ENCODE measurements around the gene SORBS2. TPM values are rescaled to one million over a fixed set of nuclear protein-coding genes. Genes with fewer than 3 reads are reported as not detected.

The SORBS2 gene, protein sequence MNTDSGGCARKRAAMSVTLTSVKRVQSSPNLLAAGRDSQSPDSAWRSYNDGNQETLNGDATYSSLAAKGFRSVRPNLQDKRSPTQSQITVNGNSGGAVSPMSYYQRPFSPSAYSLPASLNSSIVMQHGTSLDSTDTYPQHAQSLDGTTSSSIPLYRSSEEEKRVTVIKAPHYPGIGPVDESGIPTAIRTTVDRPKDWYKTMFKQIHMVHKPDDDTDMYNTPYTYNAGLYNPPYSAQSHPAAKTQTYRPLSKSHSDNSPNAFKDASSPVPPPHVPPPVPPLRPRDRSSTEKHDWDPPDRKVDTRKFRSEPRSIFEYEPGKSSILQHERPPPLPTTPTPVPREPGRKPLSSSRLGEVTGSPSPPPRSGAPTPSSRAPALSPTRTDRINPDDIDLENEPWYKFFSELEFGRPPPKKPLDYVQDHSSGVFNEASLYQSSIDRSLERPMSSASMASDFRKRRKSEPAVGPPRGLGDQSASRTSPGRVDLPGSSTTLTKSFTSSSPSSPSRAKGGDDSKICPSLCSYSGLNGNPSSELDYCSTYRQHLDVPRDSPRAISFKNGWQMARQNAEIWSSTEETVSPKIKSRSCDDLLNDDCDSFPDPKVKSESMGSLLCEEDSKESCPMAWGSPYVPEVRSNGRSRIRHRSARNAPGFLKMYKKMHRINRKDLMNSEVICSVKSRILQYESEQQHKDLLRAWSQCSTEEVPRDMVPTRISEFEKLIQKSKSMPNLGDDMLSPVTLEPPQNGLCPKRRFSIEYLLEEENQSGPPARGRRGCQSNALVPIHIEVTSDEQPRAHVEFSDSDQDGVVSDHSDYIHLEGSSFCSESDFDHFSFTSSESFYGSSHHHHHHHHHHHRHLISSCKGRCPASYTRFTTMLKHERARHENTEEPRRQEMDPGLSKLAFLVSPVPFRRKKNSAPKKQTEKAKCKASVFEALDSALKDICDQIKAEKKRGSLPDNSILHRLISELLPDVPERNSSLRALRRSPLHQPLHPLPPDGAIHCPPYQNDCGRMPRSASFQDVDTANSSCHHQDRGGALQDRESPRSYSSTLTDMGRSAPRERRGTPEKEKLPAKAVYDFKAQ (N-terminal part only)
- total RNA-seq: 0.45 and 1.3 TPM in 2 replicates

DNA sequence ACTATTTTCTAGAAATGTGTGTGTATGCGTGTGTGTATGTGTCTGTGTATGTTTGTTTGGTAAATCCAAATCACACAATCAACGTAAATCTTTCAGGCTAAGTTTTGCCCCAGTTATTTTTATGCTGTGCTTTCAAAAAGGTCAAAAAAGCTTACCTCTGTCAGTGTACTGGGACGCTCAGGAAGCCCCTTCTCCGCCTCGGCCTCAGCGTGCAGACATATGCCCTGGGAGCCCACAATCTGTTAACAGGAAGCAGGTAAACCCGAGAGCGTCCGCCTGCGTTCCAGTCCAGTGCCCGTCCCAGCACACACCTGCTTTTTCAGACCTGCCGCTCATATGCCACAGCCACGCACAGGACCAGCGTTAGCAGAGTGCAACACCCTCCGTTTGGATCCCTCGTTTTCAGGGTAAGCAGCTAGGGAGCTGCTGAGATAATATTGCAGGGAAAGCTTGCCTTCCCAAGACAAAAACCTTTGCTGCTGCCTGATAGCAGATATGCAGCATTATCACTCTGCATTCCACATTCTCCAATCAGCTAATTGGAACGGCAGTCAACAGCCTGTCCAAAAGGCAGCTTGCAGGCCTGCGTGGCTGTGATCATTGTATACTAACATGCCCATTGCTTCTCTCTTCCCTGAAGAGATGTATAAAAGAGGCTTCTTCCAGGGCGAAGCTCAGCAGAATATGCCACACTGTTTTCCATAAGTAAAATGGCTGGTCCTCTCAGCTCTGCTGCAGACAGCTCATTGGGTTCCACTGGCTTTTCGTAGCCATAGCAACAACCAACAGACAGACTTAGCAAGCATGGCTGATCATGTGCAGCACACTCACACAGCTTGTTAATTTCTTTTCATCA, at the start of gene SORBS2:
TSS of gene SORBS2 (minus strand) at position 686 of the 856 bp plus-strand sequence. CDS start 121,623 bp downstream, outside the sequence.

All from bronchus fibroblast of lung (primary cell).